ENCODE data around the gene GNGT1.
"Not testable (repeated sequence)": the region's sequence is repeated elsewhere in the genome, so short reads cannot be mapped to it uniquely, and the experiment has no call there.

The GNGT1 gene

DNA sequence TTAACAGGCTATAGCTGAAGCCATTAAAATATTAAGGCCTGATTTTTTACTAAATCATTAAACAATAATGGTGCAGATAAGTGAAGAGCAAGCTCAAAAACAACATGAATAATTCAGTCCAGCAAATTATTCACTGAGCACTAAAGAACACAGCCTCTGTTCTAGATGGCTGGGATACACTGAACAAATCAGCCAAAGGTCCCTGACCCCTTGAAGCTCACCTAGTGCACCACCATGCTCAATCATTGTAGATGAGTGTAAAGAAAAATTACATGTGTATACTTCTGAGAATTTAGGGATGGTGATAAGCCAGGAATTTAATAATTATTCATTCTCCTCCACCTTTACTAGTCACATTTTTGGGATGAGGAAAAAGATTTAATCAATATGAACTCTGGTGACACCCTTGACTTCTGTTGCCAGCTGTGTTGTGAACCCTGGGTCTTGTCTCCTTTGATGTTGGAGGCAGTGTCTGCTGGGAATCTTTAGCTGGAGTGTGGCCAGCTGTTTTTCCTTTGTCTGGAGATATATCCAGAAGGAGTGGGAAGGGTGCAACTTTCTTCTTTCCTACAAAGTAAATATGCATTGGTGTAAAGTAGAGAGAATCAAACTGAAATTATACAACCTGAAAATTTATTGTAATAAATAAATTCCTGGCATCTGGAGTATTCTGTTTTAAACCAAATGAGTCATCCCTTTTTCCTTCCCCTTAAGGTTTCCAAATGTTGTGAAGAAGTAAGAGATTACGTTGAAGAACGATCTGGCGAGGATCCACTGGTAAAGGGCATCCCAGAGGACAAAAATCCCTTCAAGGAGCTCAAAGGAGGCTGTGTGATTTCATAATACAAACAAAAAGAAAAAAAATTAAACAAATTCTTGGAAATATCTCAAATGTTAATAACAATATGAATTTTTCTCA, 4.0 kb downstream of the GNGT1 start:
- DNase-seq = no peak

DNA sequence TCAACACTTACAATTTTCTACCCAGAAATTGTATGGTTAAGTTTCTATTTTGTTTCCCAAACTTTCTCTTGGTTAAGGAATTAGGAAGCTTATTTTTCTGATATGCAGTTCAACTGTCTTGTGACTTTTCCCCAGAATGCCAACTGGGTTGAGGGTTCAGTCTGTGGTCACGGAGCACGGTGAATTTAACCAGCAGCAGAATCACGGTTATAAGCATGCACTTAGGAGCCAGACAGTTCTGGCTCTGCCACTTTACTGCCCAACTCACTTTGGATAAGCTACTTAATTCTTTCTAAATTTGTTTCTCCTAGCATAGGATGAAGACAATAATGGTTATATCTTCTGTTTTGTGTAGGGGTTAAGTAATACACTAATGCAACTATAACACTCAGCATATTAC, 4.9 kb downstream of the GNGT1 start:
- not testable (repeated sequence) for DNase-seq

DNA sequence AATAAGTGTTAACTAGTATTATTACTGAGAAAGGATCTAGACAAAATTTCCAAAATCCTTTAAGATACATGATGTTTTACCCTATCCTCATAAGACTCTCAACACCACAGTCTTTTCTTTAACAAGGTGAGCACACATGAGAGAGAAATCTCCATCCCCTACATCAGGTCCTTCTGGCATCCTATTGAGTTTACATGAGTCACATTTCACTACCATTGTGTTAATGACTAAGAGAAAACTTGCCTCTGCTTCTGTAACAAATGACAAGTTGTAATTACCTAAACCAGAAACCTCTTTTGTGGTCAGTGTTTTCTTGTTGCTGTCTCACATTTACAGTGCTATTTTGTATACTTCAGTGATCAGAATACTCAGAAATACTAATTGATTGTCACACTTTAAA, 5.3 kb downstream of the GNGT1 start:
- DNase-seq = not testable (repeated sequence)

DNA sequence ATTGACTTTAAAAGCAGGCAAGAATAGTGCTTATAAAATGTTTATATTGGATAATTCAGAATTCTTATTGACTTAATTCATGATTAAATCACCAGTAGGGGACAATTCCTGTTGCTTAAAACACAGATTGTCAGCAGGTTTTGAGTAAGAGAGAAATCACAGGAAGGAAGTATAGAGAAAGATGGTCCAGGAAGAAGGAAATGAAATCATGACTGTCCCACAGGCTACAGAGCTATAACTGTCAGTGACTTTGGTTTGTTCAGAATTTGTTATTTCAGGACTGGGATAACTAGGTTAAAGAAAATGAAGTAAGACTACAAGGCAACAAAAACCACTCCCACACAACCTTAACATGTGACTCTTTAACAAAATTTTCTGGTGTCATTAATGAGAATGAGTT, 6.8 kb downstream of the GNGT1 start:
- DNase-seq = no peak

DNA sequence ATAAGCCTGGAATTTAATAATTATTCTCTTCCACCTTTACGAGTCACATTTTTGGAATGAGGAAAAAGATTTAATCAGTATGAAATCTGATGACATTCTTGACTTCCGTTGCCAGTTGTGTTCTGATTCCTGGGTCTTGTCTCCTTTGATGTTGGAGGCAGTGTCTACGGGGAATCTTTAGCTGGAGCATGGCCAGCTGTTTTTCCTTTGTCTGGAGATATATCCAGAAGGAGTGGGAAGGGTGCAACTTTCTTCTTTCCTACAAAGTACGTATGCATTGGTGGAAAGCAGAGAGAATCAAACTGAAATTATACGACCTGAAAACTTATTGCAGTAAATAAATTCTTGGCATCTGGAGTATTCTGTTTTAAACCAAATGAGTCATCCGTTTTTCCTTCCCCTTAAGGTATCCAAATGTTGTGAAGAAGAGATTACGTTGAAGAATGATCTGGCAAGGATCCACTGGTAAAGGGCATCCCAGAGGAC, 8.3 kb downstream of the GNGT1 start:
- no peak for DNase-seq

DNA sequence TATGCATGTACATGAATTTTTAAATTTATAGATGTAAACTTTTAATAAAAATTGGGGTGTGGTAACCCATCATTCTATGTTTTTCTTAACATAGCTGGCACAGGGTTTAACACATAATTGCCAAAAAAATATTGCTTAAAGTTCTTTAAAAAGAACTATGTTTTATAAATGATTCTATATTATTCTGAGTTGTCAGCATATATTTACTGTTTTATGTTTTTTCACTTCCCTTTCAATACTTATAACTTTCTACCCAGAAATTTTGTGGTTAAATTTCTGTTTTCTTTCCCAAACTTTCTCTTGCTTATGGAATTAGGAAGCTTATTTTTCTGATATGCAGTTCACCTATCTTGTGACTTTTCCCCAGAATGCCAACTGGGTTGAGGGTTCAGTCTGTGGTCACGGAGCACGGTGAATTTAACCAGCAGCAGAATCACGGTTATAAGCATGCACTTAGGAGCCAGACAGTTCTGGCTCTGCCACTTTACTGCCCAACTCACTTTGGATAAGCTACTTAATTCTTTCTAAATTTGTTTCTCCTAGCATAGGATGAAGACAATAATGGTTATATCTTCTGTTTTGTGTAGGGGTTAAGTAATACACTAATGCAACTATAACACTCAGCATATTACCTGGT, 9.0 kb downstream of the GNGT1 start:
- DNase-seq = not testable (repeated sequence)

DNA sequence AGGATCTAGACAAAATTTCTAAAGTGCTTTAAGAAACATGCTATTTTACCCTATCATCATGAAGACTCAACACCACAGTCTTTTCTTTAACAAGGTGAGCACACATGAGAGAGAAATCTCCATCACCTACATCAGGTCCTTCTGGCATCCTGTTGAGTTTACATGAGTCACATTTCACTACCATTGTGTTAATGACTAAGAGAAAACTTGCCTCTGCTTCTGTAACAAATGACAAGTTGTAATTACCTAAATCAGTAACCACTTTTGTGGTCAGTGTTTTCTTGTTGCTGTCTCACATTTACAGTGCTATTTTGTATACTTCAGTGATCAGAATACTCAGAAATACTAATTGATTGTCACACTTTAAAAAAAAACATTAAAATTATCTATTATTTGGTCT, 9.5 kb downstream of the GNGT1 start:
- not testable (repeated sequence) for DNase-seq

DNA sequence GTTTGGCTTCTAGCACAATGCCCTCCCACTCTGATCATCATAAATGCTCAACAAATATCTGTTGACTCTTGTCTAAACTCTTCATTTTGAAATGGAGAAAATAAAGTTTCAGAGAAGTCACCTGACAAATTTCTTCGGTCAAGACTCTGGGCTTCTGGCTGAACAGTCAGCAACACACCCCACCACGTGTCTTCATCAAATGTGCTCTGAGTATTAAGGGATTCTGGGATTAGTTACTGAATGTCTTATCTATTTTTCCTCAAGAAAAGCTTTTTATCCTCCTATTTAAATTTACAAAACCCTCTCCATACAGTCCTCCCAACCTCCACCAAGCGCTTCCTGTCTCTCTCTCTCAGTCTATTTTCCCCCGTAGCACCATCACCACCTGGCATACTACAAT, 9.9 kb downstream of the GNGT1 start:
- not testable (repeated sequence) for DNase-seq

DNA sequence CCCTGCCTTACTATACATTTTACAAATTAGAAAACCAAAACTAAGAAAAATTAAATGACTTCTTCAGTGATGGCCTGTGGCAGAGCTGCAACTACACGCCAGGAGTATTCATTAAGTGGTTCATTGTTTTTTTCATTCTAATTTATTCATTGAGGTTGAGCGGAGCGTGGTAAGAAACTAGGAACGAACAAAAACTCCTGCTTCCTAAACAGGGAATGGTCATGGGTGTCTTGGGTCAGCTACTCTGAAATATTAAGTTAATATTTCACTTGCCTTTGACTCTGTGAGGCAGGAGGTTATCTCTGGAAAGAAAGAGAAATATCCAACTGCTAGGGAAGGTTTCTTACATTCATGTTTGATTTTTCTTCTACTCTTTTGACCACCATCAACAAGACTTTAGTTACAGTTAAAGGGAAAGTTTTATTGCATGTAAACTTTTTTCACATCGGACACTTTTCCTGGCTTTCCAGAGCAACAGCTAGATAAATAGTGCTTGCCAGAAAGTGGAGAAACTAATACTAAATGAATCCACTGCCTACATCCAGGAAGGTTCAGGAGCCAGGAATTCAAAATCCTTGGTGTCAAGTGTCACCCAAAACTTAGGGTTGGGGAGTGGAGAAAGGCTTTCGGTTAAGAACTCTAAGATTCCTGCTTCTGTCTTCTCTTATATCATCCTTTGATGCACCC, 14.3 kb downstream of the GNGT1 start:
- no peak for DNase-seq

DNA sequence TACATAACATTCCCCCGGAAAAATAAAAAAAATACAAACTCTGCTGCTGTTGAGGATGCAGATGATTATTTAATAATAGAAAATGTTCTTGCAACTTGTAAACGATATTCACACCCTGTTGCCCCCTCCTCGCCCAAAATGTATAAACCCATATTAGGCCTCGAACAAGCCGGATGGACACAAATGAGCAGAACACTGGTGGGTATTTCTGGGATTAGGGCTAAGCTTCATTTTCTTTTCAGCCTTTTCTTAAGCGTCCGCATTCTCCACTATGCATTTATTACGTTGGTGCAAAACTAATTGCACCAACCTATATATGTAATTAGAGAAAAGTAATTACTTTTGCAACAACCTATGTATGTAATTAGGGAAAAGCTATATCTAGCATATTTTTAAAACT, 14.8 kb downstream of the GNGT1 start:
- no peak for DNase-seq

DNA sequence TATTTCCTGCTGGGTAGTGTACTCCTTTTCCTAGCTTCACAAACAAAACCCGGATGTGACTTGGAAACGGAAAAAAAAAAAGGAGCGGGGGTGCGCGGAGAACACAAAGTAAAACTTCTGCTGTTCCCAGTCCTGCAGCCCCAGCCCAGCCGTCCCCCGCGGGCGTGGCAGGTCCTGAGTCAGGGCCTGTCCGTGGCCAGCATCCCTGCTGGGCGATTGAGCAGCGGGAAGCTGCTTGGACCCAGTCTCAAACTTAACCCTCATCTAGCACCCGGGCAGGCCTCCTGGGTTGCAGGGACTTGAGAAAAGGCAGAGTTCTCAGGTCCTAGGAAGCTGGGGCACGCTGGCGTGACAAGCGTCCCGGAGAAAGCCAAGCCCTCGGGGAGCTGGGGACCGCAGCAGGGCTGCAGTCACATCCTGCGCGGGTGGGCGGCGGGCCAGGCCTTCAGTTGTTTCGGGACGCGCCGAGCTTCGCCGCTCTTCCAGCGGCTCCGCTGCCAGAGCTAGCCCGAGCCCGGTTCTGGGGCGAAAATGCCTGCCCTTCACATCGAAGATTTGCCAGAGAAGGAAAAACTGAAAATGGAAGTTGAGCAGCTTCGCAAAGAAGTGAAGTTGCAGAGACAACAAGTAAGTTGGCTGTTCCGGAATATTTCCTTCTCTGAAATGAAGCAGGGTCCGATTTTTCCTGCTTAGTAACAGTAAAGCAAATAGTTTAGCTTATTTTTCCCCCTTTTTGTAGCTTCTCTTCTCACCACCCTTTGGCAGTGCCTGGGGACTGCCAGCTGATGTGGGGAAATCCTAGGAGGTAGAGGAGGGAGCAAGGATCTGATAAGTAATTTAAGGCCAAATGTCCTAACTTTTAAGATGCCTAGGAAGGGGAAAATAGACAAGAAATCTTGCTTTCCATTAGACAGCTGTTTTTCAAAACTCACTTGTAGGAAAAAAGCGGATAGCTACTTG, 15.5 kb downstream of the GNGT1 start, which contains the start of gene GNG11:
GNG11 (plus strand) TSS at position 129 of the 960 bp plus-strand sequence; CDS start at position 532, 403 bp downstream.
- DNase-seq = no peak

DNA sequence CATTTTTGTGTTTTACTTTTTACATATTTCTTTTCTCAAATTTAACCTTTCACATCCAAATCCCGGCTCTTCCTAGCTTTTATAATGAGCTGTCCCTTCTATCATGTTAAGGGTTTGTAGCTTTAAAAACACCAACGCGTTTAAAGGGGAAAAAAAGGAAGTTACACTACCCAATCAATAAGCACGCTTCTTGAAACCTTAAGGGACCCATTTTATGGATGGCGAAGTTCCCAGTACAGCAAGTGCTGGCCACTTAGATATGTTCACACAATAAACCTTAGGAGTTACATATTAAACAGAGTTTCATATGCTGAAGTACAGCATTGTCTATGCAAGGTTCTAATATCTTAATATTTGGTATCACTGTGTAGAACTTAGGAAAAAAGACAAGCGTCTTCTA, 16.9 kb downstream of the GNGT1 start:
- DNase-seq = no peak

DNA sequence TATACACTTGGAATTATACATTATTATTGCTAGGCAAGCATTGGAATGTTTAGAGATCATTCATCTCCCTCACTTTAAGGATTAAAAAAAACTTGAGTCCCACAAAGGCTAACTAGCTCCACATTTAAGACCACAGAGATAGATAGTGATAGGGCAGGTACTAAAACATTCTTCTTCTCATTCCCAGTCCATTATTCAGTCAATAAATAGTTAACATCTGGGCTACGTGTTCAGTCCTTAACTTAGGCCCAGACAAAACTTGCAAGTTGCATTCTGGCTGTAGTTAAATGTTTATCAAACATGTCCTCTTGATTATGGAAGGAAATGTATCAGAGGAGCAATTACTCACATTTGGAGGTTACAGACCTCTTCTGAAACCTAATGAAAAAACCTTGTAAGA, 17.6 kb downstream of the GNGT1 start:
- no peak for DNase-seq

DNA sequence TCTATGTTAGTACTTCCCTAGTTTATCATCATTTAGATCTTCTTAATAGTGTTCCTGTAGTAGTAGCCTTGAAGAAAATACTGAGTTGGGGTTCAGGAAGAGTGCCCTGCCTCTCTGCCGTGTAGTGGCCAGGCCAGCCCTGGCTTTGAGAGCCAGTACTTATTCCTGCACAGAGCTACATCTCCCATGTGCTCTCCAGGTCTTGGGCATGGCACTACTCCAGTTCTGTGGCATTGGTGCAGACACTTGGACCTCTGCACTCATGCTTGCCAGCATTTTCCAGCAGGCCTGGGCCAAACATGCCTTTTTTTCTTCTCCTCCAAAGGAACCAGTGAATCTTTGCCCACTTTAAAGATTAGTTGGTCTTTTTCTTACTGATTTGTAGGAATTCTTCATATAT, 20.4 kb downstream of the GNGT1 start:
- DNase-seq = no peak

DNA sequence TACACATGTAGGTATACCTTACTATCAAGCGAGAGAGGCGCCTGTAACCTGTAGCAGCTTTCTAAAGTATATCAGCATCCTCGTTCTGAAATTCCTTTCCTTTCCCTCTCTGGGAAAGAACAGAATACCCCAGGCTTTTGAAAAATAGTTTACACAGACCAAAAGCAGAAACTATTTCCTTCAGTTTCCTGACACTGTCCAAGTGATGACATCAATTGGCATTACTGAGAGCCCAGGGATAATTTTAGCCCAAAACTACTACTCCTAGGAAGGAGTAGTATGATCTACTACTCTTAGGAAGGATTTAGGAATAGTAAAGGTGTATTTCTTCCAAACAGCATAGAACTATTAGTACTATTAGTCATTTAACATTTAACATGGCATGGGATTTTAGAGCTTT, 21.2 kb downstream of the GNGT1 start:
- no peak for DNase-seq

DNA sequence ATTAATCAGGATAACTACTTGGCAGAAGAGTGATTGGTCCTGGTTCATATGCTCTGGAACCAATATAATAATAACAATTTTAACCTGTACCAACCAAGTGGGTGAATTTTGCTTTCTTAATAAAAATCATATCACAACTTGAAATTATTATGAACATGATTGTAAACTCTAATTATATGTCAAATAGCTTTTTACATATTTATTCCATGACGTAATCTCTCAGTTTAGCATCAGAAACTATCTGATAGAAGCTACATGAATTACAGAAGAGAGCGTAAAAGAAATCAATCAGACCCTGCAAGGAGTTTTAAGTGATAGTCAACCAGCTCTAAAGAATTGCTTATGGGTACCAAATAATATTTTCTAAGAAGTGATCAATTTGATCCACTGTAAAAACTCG, 25.3 kb downstream of the GNGT1 start:
- DNase-seq = no peak

DNA sequence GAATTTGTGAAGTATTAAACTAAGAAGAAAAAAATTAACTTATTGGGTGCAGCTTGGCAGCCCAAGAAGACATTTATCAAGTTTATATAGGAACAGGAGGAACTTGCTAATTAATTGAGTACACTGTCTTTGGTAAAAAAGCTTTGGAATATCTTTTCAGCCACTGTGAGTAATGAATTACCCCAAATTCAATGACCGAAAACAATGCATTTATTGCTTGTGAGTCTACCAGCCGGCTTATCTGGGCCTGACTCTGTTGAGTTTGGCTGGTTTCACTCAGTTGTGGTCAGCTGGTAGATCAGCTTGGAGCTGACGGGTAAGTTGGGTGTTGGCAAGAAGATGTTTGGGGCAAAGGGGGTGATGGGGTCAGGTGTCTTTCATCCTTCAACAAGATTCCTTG, 26.8 kb downstream of the GNGT1 start:
- DNase-seq = no peak

DNA sequence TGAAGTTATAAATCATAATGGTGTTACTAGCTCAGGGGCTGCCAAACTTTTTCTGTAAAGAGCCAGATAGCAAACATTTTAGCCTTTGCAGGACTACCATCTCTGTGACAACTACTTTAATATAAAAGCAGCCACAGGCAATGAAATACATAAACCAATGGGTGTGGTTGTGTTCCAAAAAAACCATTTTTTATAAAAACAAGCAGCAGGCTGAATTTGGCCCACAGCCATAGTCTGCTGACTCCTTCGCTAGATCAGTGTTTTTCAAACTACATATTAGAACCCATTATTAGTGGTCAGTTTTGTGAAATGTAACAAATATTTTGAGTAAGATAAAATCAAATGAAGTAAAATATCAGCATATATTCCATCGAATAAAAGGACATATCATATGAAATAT, 28.7 kb downstream of the GNGT1 start:
- DNase-seq = no peak

DNA sequence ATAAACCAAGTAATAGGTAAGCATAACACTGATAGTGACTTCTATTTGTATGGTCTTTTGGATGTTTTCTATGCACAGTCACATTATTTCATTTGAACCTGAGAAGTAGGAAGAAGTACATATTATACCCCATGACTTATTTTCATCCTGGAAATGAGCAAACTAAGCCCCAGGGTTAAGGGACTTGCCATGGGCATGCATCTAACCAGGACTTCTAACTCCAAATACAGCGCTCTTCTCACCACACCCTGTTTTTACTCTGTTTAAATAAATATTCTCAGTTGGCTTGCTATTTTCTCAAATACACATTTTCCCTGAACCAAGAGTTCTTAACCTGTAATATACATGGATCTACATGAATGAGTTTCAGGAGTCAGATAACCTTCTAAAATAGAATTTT, 31.5 kb downstream of the GNGT1 start:
- DNase-seq = no peak

DNA sequence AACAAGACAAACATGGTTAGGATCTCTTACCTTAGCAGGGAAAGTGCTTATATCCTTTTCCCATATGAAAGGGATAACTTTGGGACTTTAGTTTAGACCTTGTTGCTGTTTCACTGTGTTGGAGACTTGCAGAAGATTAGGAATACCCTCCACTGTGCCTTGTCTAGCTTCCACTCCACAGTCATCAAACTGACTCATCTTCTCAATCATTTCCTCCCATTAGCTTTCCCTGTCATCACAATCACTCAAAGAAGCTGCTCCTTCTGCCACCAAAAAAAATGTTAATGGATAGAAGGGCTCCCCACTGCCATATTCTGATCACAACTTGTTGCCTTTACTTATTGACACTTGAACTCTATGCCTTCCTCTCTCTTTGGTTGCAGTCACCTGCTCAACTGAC, 31.9 kb downstream of the GNGT1 start:
- DNase-seq = no peak

DNA sequence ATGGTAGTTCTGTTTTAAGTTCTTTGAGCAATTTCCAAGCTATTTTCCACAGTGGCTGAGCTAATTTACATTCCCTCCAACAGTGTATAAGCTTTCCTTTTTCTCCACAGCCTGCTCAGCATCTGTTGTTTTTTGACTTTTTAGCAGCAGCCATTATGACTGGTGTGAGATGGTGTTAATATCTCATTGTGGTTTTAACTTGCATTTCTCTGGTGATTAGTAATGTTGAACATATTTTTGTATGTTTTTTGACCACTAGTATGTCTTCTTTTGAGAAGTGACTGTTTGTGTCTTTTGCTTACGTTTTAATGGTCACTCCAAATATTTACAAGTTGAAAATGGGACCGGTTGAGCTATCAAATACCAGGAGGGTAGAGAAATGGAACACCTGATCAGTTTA, 35.6 kb downstream of the GNGT1 start:
- DNase-seq = no peak

DNA sequence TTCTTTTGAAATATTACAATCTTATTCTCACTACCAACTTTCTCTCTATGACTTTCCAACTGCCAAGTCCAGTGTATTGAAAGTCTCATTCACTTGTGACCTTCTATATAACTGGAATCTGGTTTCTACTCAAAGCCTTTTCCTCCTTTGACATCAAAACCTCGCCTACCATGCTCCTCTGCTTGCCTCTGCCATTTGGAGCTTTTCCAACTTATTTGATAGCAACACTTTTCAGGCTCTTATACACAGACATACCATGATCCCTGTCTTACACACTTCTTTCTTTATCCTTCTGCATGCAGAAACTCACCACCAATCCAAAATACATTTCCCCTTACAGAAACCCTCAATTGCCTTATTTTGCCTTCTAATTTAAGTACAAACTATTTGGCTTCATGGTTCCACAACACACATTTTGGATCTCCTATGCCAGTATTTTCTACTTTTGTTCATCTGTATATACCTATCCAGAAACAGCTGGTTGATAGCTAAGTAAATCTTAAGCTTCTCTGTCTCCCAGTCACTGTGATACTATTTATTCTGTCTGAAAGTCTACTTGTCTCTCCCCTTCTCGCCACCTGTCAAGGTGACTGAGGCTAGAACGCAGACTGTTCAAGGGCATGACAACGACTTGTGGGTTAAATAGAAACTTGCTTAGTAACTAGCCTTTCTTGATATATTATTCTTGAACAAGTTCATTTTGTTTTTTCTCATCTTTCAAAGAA, 37.6 kb downstream of the GNGT1 start:
- DNase-seq = no peak

Measured in activated CD4-positive, alpha-beta T cell treated with anti-CD3 and anti-CD28 coated beads, Interleukin-2, amount 50 U/mL, for 1 hour (primary cell).